Liver (tissue), 9 donors: ENCODE data around the gene RCAN3. TPM values are rescaled to one million over a fixed set of nuclear protein-coding genes. Genes with fewer than 3 reads are reported as not detected.

Experiments
- DNase-seq: peaks from one replicate; pipeline ENCODE4 v3.0.0-alpha.2; 2017; ENCODE audit warnings: low spot score
- H3K27ac ChIP-seq, 2 donors: one replicate each; pipeline ENCODE4 v1.7.0; 2013; ENCODE audit warnings: inconsistent platforms in 2 of 2, low read length in 2 of 2, control low read depth in 1 of 2, low read depth in 1 of 2, mild to moderate bottlenecking in 1 of 2
- H3K27me3 ChIP-seq, 4 donors: one replicate each; pipeline versions ENCODE4 v1.6.1 to v1.7.0; 2013; ENCODE audit warnings: low read length in 3 of 4, inconsistent platforms in 1 of 4, mild to moderate bottlenecking in 1 of 4, moderate library complexity in 1 of 4; ENCODE audit not compliant: control insufficient read depth in 4 of 4, insufficient read depth in 4 of 4
- H3K36me3 ChIP-seq, 4 donors: one replicate each; pipeline versions ENCODE4 v1.6.1 to v1.7.0; 2013; ENCODE audit warnings: low read length in 3 of 4, mild to moderate bottlenecking in 3 of 4, low read depth in 1 of 4, moderate library complexity in 1 of 4; ENCODE audit not compliant: control insufficient read depth in 4 of 4, insufficient read depth in 3 of 4
- H3K4me1 ChIP-seq, 4 donors: one replicate each; pipeline versions ENCODE4 v1.6.1 to v1.7.0; 2013; ENCODE audit warnings: low read length in 3 of 4, mild to moderate bottlenecking in 3 of 4, moderate library complexity in 1 of 4; ENCODE audit not compliant: control insufficient read depth in 4 of 4, insufficient read depth in 4 of 4
- H3K4me3 ChIP-seq, 3 donors: one replicate each; pipeline versions ENCODE4 v1.6.1 to v1.7.0; 2013; ENCODE audit warnings: low read length in 3 of 3, control low read depth in 1 of 3, low read depth in 1 of 3, mild to moderate bottlenecking in 1 of 3
- H3K9ac ChIP-seq, 2 donors: one replicate each; pipeline ENCODE4 v1.7.0; 2013; ENCODE audit warnings: low read length in 2 of 2, mild to moderate bottlenecking in 2 of 2, moderate library complexity in 2 of 2, control low read depth in 1 of 2, low read depth in 1 of 2
- H3K9me3 ChIP-seq, 4 donors: one replicate each; pipeline versions ENCODE4 v1.6.1 to v1.7.0; 2013; ENCODE audit warnings: low read length in 3 of 4; ENCODE audit not compliant: control insufficient read depth in 4 of 4
- EGR1 ChIP-seq, 2 donors: IDR thresholded peaks; 2 replicates each; pipeline ENCODE4 v1.6.1; 2016 to 2018; ENCODE audit warnings: antibody characterized with exemption in 2 of 2, low read depth in 2 of 2
- FOXA1 ChIP-seq: IDR thresholded peaks from 2 replicates; pipeline ENCODE4 v1.6.1; 2016; ENCODE audit warnings: antibody characterized with exemption
- FOXA2 ChIP-seq: IDR thresholded peaks from 2 replicates; pipeline ENCODE4 v1.6.1; 2016; ENCODE audit warnings: antibody characterized with exemption
- GABPA ChIP-seq, 2 donors: IDR thresholded peaks in 1 of 2; conservative IDR thresholded peaks in 1 of 2; 2 replicates each; pipeline ENCODE4 v1.6.1; 2016; ENCODE audit warnings: antibody characterized with exemption in 2 of 2, mild to moderate bottlenecking in 1 of 2, moderate library complexity in 1 of 2
- HNF4A ChIP-seq, 2 donors: conservative IDR thresholded peaks; 2 replicates each; pipeline ENCODE4 v1.6.1; 2016; ENCODE audit warnings: antibody characterized with exemption in 2 of 2, mild to moderate bottlenecking in 2 of 2
- HNF4G ChIP-seq: IDR thresholded peaks from 2 replicates; pipeline ENCODE4 v1.6.1; 2016; ENCODE audit warnings: antibody characterized with exemption
- JUND ChIP-seq, 2 donors: IDR thresholded peaks; 2 replicates each; pipeline ENCODE4 v1.6.1; 2016; ENCODE audit warnings: antibody characterized with exemption in 2 of 2
- NR2F2 ChIP-seq: IDR thresholded peaks from 2 replicates; pipeline ENCODE4 v1.6.1; 2016; ENCODE audit warnings: antibody characterized with exemption
- RAD21 ChIP-seq, 2 donors: IDR thresholded peaks; 2 replicates each; pipeline ENCODE4 v1.6.1; 2016; ENCODE audit warnings: antibody characterized with exemption in 2 of 2, mild to moderate bottlenecking in 2 of 2
- RXRA ChIP-seq, 2 donors: IDR thresholded peaks; 2 replicates each; pipeline ENCODE4 v1.6.1; 2017 to 2018; ENCODE audit warnings: antibody characterized with exemption in 2 of 2, mild to moderate bottlenecking in 1 of 2
- SP1 ChIP-seq: IDR thresholded peaks from 2 replicates; pipeline ENCODE4 v1.6.1; 2018; ENCODE audit warnings: antibody characterized with exemption, mild to moderate bottlenecking
- TAF1 ChIP-seq: conservative IDR thresholded peaks from 2 replicates; pipeline ENCODE4 v1.6.1; 2016; ENCODE audit warnings: antibody characterized with exemption, mild to moderate bottlenecking
- YY1 ChIP-seq: IDR thresholded peaks from 2 replicates; pipeline ENCODE4 v1.6.1; 2016; ENCODE audit warnings: antibody characterized with exemption, mild to moderate bottlenecking
- WGBS: extraction: QIAGEN DNeasy Blood & Tissue Kit; methylation state at CpG from one replicate; pipeline ENCODE4 v1.1.7; 2013; 5-methylcytosine and 5-hydroxymethylcytosine counted together
- polyA plus RNA-seq, 2 donors: library from polyadenylated mRNA; stranded (reverse) in 1 of 2; unstranded in 1 of 2; fragments of 200-250 nt in 1 of 2; fragments of >200 nt in 1 of 2; fragmentation: Nextera tagmentation in 1 of 2; extraction: Ambion mirVana in 1 of 2; gene quantifications; one replicate each; pipeline versions ENCODE4 v1.2.1 to v1.2.3, GENCODE V29; 2013 to 2015
- total RNA-seq, 2 donors: library from RNA; depleted of rRNA; stranded (reverse); fragments of >200 nt; gene quantifications; one replicate each; pipeline ENCODE4 v1.2.3, GENCODE V29; 2014
- TF ChIP-seq, protein P1 (sequence below): IDR thresholded peaks from 2 replicates; pipeline ENCODE4 v1.6.1; 2016; ENCODE audit warnings: antibody characterized with exemption, mild to moderate bottlenecking
- TF ChIP-seq, protein P2 (sequence below): IDR thresholded peaks from 2 replicates; pipeline ENCODE4 v1.6.1; 2016; ENCODE audit warnings: antibody characterized with exemption
- TF ChIP-seq, protein P3 (sequence below): IDR thresholded peaks from 2 replicates; pipeline ENCODE4 v1.6.1; 2016; ENCODE audit warnings: antibody characterized with exemption
- TF ChIP-seq, protein P4 (sequence below): IDR thresholded peaks from 2 replicates; pipeline ENCODE4 v1.6.1; 2016; ENCODE audit warnings: antibody characterized with exemption
- TF ChIP-seq, protein P5 (sequence below): fragments of 150-350 bp; IDR thresholded peaks from 2 replicates; pipeline ENCODE4 v1.5.1; 2017; ENCODE audit warnings: improper control_type of control experiment, low read depth, low read length; ENCODE audit not compliant: missing input control
- donor health status: healthy.
- donor health status: healthy.
- donor health status: healthy.
- donor health status: healthy.
- donor health status: healthy.

Gene RCAN3
- total and polyA plus RNA-seq, 4 donors = 0.97 to 3.1 (median 1.2) TPM

DNA sequence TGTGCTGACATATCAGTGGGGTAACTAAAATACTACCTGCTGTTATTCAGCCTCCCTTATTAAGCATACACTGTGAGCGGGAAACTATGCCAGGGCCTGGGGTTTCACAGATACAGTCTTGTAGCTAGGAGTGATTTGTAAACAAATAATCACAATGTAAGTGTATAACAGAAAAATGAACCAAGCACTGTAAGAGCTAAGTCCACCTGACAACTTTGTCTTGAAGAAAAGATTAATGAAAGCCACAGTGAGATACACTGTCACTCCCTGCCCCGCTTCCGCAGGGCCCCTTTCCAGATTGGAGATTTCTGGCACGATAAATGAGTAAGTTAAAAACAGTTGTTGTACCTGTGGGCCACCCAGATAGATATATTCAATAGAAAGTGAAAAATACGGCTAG lies 4.8 kb downstream of the RCAN3 start:
- peaks cover 0 to 5% (median 2%) of the 10 kb centered on the region in 4 donors for H3K4me1 ChIP-seq
- no peak for DNase-seq
- H3K27ac ChIP-seq = no peak overlapping the region
- H3K9me3 ChIP-seq = no peaks in the 10 kb centered on the region
- TF ChIP-seq, protein P1, sequence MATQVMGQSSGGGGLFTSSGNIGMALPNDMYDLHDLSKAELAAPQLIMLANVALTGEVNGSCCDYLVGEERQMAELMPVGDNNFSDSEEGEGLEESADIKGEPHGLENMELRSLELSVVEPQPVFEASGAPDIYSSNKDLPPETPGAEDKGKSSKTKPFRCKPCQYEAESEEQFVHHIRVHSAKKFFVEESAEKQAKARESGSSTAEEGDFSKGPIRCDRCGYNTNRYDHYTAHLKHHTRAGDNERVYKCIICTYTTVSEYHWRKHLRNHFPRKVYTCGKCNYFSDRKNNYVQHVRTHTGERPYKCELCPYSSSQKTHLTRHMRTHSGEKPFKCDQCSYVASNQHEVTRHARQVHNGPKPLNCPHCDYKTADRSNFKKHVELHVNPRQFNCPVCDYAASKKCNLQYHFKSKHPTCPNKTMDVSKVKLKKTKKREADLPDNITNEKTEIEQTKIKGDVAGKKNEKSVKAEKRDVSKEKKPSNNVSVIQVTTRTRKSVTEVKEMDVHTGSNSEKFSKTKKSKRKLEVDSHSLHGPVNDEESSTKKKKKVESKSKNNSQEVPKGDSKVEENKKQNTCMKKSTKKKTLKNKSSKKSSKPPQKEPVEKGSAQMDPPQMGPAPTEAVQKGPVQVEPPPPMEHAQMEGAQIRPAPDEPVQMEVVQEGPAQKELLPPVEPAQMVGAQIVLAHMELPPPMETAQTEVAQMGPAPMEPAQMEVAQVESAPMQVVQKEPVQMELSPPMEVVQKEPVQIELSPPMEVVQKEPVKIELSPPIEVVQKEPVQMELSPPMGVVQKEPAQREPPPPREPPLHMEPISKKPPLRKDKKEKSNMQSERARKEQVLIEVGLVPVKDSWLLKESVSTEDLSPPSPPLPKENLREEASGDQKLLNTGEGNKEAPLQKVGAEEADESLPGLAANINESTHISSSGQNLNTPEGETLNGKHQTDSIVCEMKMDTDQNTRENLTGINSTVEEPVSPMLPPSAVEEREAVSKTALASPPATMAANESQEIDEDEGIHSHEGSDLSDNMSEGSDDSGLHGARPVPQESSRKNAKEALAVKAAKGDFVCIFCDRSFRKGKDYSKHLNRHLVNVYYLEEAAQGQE = no peak
- no peak for TF ChIP-seq SP1
- TF ChIP-seq, protein P2, sequence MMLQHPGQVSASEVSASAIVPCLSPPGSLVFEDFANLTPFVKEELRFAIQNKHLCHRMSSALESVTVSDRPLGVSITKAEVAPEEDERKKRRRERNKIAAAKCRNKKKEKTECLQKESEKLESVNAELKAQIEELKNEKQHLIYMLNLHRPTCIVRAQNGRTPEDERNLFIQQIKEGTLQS = no peak
- TF ChIP-seq, protein P3, sequence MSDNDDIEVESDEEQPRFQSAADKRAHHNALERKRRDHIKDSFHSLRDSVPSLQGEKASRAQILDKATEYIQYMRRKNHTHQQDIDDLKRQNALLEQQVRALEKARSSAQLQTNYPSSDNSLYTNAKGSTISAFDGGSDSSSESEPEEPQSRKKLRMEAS = no peak
- TF ChIP-seq JUND (IDR thresholded peaks at IDR 0.05) = no peak
- TF ChIP-seq EGR1 (IDR thresholded peaks at IDR 0.05; ENCODE audit: low read depth in 2 of 2) = no peak
- TF ChIP-seq HNF4A (conservative IDR thresholded peaks at IDR 0.05) = no peak
- TF ChIP-seq HNF4G = no peak
- TF ChIP-seq, protein P4, sequence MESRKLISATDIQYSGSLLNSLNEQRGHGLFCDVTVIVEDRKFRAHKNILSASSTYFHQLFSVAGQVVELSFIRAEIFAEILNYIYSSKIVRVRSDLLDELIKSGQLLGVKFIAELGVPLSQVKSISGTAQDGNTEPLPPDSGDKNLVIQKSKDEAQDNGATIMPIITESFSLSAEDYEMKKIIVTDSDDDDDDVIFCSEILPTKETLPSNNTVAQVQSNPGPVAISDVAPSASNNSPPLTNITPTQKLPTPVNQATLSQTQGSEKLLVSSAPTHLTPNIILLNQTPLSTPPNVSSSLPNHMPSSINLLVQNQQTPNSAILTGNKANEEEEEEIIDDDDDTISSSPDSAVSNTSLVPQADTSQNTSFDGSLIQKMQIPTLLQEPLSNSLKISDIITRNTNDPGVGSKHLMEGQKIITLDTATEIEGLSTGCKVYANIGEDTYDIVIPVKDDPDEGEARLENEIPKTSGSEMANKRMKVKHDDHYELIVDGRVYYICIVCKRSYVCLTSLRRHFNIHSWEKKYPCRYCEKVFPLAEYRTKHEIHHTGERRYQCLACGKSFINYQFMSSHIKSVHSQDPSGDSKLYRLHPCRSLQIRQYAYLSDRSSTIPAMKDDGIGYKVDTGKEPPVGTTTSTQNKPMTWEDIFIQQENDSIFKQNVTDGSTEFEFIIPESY = no peak
- no peak for TF ChIP-seq RAD21 (IDR thresholded peaks at IDR 0.05)
- no peak for TF ChIP-seq FOXA2
- no peak for TF ChIP-seq NR2F2
- TF ChIP-seq RXRA (IDR thresholded peaks at IDR 0.05) = no peak
- TF ChIP-seq YY1 = no peak
- TF ChIP-seq, protein P5, sequence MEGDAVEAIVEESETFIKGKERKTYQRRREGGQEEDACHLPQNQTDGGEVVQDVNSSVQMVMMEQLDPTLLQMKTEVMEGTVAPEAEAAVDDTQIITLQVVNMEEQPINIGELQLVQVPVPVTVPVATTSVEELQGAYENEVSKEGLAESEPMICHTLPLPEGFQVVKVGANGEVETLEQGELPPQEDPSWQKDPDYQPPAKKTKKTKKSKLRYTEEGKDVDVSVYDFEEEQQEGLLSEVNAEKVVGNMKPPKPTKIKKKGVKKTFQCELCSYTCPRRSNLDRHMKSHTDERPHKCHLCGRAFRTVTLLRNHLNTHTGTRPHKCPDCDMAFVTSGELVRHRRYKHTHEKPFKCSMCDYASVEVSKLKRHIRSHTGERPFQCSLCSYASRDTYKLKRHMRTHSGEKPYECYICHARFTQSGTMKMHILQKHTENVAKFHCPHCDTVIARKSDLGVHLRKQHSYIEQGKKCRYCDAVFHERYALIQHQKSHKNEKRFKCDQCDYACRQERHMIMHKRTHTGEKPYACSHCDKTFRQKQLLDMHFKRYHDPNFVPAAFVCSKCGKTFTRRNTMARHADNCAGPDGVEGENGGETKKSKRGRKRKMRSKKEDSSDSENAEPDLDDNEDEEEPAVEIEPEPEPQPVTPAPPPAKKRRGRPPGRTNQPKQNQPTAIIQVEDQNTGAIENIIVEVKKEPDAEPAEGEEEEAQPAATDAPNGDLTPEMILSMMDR = no peak
- TF ChIP-seq GABPA (IDR thresholded peaks at IDR 0.05 in 1 of 2, conservative IDR thresholded peaks at IDR 0.05 in 1 of 2) = no peak
- TF ChIP-seq TAF1 = no peak
- no peak for TF ChIP-seq FOXA1
- H3K27me3 ChIP-seq = no peaks in the 10 kb centered on the region
- 95% methylated on average over 5 of the region's 5 CpGs for WGBS
- no peak overlapping the region for H3K4me3 ChIP-seq
- no peaks in the 10 kb centered on the region for H3K36me3 ChIP-seq
- H3K9ac ChIP-seq = no peak overlapping the region
